ENCODE results near the gene FGF22.

FGF22 gene

GRCh38 chr19:642767-643727 lies 3.4 kb downstream of the FGF22 start:
- H3K27ac ChIP-seq, result no peak overlapping the region
- H3K9ac ChIP-seq, result no peak overlapping the region
- H3K4me3 ChIP-seq (ENCODE audit: low read depth, low read length), result no peak overlapping the region
- no peak overlapping the region for H3K4me2 ChIP-seq (ENCODE audit: low read length)
- no peaks in the 10 kb centered on the region for H3K36me3 ChIP-seq (ENCODE audit: control insufficient read depth, insufficient read depth, low read length)
- no peaks in the 10 kb centered on the region for H3K9me3 ChIP-seq (ENCODE audit: control insufficient read depth, low read length)
- no peaks in the 10 kb centered on the region for H3K4me1 ChIP-seq
- H2AFZ ChIP-seq, result no peak overlapping the region
- H3K79me2 ChIP-seq, result no peaks in the 10 kb centered on the region
- no peak for TF ChIP-seq CTCF (IDR thresholded peaks at IDR 0.05)
- H3K27me3 ChIP-seq (ENCODE audit: control insufficient read depth, insufficient read depth, low read length), result no peaks in the 10 kb centered on the region

DNA sequence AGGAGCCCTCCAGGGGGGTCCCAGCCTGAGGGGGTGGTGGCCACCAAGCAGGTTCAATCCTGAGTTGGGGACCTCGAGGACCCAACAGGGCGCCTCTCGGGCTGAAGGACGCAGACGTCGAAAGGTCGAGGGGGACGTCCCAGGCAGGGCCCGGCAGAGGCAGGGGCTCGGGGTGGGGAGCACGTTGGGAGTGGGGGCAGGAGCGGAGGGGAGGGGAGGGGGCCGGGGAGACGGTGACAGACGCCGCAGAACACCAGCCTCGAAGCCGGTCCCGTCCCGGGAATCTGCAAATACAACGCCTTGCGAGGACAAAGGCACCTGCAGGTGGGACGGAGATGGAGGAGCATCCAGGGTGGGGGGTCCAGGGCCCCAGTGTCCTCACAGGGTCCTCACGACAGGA lies 4.1 kb downstream of the FGF22 start:
- H3K4me3 ChIP-seq (ENCODE audit: low read depth, low read length), result no peak overlapping the region
- TF ChIP-seq CTCF (IDR thresholded peaks at IDR 0.05), result no peak
- H3K4me2 ChIP-seq (ENCODE audit: low read length), result no peak overlapping the region
- H3K79me2 ChIP-seq, result no peaks in the 10 kb centered on the region
- no peaks in the 10 kb centered on the region for H3K36me3 ChIP-seq (ENCODE audit: control insufficient read depth, insufficient read depth, low read length)
- no peak overlapping the region for H3K9ac ChIP-seq
- H3K27me3 ChIP-seq (ENCODE audit: control insufficient read depth, insufficient read depth, low read length), result no peaks in the 10 kb centered on the region
- H3K4me1 ChIP-seq, result no peaks in the 10 kb centered on the region
- H3K9me3 ChIP-seq (ENCODE audit: control insufficient read depth, low read length), result no peaks in the 10 kb centered on the region
- H2AFZ ChIP-seq, result no peak overlapping the region
- H3K27ac ChIP-seq, result no peak overlapping the region

DNA sequence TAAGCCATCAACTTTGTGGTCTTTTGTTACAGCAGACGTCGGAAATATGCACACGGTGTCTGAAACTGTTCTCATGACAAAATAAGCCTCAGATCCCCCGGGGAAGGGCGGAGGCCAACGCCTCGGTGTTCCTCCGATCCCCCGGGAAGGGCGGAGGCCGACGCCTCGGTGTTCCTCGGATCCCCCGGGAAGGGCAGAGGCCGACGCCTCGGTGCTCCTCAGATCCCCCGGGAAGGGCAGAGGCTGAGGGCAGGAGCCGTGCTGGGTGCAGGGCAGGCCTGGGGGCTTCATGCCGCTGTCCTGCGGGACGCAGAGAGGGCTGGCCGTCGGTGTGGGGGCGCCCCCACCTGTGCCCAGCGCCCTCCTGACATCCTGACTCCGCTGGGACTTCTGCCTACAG lies 4.7 kb downstream of the FGF22 start:
- no peaks in the 10 kb centered on the region for H3K4me1 ChIP-seq
- no peak overlapping the region for H3K27ac ChIP-seq
- no peak overlapping the region for H3K9ac ChIP-seq
- H3K9me3 ChIP-seq (ENCODE audit: control insufficient read depth, low read length), result no peaks in the 10 kb centered on the region
- no peak overlapping the region for H2AFZ ChIP-seq
- H3K4me2 ChIP-seq (ENCODE audit: low read length), result no peak overlapping the region
- no peak overlapping the region for H3K4me3 ChIP-seq (ENCODE audit: low read depth, low read length)
- H3K27me3 ChIP-seq (ENCODE audit: control insufficient read depth, insufficient read depth, low read length), result no peaks in the 10 kb centered on the region
- no peak for TF ChIP-seq CTCF (IDR thresholded peaks at IDR 0.05)
- no peaks in the 10 kb centered on the region for H3K36me3 ChIP-seq (ENCODE audit: control insufficient read depth, insufficient read depth, low read length)
- no peaks in the 10 kb centered on the region for H3K79me2 ChIP-seq

GRCh38 chr19:644789-645188 lies 5.1 kb downstream of the FGF22 start:
- Histone ChIP-seq H3K36me3 (ENCODE audit: control insufficient read depth, insufficient read depth, low read length) (no peaks in the 10 kb centered on the region), H3K79me2 (no peaks in the 10 kb centered on the region), H3K4me1 (no peaks in the 10 kb centered on the region), H3K27me3 (ENCODE audit: control insufficient read depth, insufficient read depth, low read length) (no peaks in the 10 kb centered on the region), H3K9ac (no peak overlapping the region), H3K9me3 (ENCODE audit: control insufficient read depth, low read length) (no peaks in the 10 kb centered on the region), H3K27ac (no peak overlapping the region), H3K4me3 (ENCODE audit: low read depth, low read length) (no peak overlapping the region), H3K4me2 (ENCODE audit: low read length) (no peak overlapping the region), H2AFZ (no peak overlapping the region)
- no peak for TF ChIP-seq CTCF (IDR thresholded peaks at IDR 0.05)

Data from parathyroid adenoma (tissue), 2 donors.